Esophagus squamous epithelium (tissue), 4 donors: Measurements from ENCODE around the gene CT45A5.

ENCODE experiments used
- CTCF ChIP-seq, 6 experiments: fragments of 450-650 bp in 4 of 6; fragments of 200-600 bp in 2 of 6; sonication (generic) in 2 of 6; IDR thresholded peaks; one replicate each; pipeline ENCODE4 v1.5.1; 2016 to 2019; ENCODE audit warnings: antibody characterized with exemption in 6 of 6, mild to moderate bottlenecking in 4 of 6, moderate library complexity in 4 of 6
- POLR2A ChIP-seq, 4 donors: fragments of 450-650 bp; IDR thresholded peaks; one replicate each; pipeline ENCODE4 v1.6.1; 2017; ENCODE audit warnings: antibody characterized with exemption in 4 of 4, mild to moderate bottlenecking in 4 of 4, moderate library complexity in 3 of 4

- no peak for TF ChIP-seq CTCF (IDR thresholded peaks at IDR 0.05)
- TF ChIP-seq POLR2A (IDR thresholded peaks at IDR 0.05): no peak
Observed at GRCh38 chrX:135737366-135738071, 47.8 kb downstream of the CT45A5 start.
